Spleen (tissue), 7 donors: ENCODE results near the gene TSPAN17.

ENCODE experiments used
- CTCF ChIP-seq, 11 experiments: fragments of 200-600 bp in 7 of 11; fragments of 450-650 bp in 4 of 11; sonication (generic) in 4 of 11; IDR thresholded peaks in 8 of 11; conservative IDR thresholded peaks in 3 of 11; 1 replicate in 7 of 11; 2 replicates in 4 of 11; pipeline versions ENCODE4 v1.4.0 to v1.8.0; 2016 to 2021; ENCODE audit warnings: antibody characterized with exemption in 11 of 11, inconsistent platforms in 4 of 11, mild to moderate bottlenecking in 1 of 11
- POLR2A ChIP-seq, 3 donors: fragments of 450-650 bp; IDR thresholded peaks; one replicate each; pipeline ENCODE4 v1.5.1; 2017; ENCODE audit warnings: antibody characterized with exemption in 3 of 3, mild to moderate bottlenecking in 1 of 3
- POLR2AphosphoS5 ChIP-seq, 3 donors: sonication (generic); formaldehyde crosslinking; IDR thresholded peaks; one replicate each; pipeline ENCODE4 v1.5.1; 2017; ENCODE audit warnings: antibody characterized with exemption in 3 of 3
- donor health status: DM: no; HTN: no; CAD: no; lungs with moderate emphysema.
- donor health status: DM: no; HTN: no; CAD: no.
- donor health status: DM: no; HTN: no; CAD: no.

DNA sequence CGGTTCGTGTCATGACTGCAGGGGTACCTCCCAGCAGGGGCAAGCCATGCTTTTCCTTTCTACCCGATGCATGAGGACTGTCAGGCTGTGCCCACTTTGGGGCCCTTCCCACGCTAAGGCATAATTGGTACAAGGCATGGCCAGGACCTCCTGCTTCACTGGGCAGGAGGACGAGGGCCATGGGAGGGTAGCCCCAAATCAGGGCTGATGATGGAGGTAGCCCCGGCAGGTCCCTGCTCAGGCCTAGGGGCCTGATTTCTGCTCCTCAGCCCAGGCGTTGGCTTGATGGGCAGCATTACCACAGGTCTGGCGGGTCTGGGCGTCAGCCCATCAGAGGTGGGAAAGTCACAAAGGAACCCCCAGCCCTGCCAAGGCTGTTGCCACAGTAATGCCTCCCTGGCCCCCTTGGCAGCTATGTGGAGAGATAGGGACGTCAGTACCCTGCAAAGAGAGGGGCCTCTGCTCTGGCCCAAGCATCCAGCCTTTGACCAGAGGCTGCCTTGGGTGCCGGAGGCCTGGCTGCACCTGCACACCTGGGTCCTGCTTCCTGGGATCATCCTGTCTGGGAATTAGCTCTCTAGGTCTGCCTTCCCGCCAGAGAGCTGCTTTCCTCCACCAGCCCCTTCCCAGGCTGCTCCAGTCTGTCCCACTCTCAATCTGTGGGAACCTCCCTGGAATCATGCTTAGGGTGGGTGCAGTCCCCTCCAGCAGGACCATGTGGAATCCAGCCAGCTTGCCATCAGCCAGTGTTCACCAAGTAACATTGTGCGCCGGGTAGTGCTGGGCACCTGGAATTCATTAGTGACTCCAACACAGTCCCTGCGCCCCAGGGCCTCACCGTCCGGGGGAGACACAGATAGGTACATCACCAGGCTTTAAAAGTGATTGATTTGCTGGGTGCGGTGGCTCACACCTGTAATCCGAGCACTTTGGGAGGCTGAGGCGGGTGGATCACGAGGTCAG lies 15.4 kb downstream of the TSPAN17 start:
- TF ChIP-seq POLR2AphosphoS5 (IDR thresholded peaks at IDR 0.05) (no peak), CTCF (IDR thresholded peaks at IDR 0.05 in 8 of 11, conservative IDR thresholded peaks at IDR 0.05 in 3 of 11) (no peak), POLR2A (IDR thresholded peaks at IDR 0.05) (no peak)
